Measurements from ENCODE around the gene EEF2K.

DNA sequence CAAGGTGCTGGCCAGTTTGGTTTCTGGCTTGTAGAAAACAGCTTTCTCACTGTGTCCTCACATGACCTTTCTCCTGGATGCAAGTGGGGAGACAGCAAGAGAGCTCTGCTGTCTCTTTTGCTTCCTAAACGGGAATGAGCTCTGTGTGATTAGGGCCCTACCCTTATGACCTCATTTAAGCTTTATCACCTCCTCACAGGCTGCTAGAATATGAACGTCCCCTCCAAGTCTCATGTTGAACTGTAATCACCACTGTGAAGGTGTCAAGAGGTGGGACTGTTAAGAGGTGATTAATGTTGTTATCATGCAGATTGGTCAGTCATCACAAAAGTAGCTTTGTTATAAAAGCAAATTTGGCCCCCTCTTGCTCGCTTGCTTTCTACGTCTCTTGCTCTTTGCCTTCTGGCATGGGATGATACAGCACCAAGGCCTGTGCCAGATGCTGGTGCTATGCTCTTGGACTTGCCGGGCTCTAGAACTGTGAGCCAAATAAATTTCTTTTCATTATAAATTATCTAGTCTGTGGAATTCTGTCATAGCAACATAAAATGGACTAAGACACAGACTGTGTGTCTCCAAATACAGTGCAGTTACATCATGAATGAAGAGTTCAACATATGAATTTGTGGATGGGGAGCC is 76.3 kb downstream of the EEF2K start:
- TF ChIP-seq, protein P1, sequence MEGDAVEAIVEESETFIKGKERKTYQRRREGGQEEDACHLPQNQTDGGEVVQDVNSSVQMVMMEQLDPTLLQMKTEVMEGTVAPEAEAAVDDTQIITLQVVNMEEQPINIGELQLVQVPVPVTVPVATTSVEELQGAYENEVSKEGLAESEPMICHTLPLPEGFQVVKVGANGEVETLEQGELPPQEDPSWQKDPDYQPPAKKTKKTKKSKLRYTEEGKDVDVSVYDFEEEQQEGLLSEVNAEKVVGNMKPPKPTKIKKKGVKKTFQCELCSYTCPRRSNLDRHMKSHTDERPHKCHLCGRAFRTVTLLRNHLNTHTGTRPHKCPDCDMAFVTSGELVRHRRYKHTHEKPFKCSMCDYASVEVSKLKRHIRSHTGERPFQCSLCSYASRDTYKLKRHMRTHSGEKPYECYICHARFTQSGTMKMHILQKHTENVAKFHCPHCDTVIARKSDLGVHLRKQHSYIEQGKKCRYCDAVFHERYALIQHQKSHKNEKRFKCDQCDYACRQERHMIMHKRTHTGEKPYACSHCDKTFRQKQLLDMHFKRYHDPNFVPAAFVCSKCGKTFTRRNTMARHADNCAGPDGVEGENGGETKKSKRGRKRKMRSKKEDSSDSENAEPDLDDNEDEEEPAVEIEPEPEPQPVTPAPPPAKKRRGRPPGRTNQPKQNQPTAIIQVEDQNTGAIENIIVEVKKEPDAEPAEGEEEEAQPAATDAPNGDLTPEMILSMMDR (IDR thresholded peaks at IDR 0.05) = no peak
- TF ChIP-seq EZH2 (IDR thresholded peaks at IDR 0.05; ENCODE audit: borderline replicate concordance, insufficient read depth, low read depth, low read length, poor library complexity, severe bottlenecking) = no peak
